H9 (cell line): ENCODE measurements around the gene KCNJ10. TPM values are rescaled to one million over a fixed set of nuclear protein-coding genes. Genes with fewer than 3 reads are reported as not detected.

ENCODE experiments used
- DNase-seq: peaks from one replicate; pipeline ENCODE4 v3.0.0-alpha.2; 2017
- H2AFZ ChIP-seq: one replicate; pipeline ENCODE4 v1.6.1; 2013; ENCODE audit warnings: mild to moderate bottlenecking, low read length, control low read depth, moderate library complexity
- H2AK5ac ChIP-seq: 2 replicates; pipeline ENCODE4 v1.6.1; 2013; ENCODE audit warnings: low read length, control low read depth, mixed read lengths; ENCODE audit not compliant: insufficient read length
- H2BK120ac ChIP-seq: one replicate; pipeline ENCODE4 v1.6.1; 2013; ENCODE audit warnings: low read depth, mild to moderate bottlenecking, low read length, control low read depth, inconsistent platforms; ENCODE audit not compliant: poor library complexity, severe bottlenecking
- H2BK12ac ChIP-seq: 2 replicates; pipeline ENCODE4 v1.6.1; 2013; ENCODE audit warnings: low read length, control low read depth, mixed read lengths, low read depth; ENCODE audit not compliant: insufficient read length
- H2BK15ac ChIP-seq: 2 replicates; pipeline ENCODE4 v1.6.1; 2013; ENCODE audit warnings: low read depth, low read length, control low read depth
- H2BK20ac ChIP-seq: one replicate; pipeline ENCODE4 v1.6.1; 2013; ENCODE audit warnings: low read depth, mild to moderate bottlenecking, low read length, control low read depth, inconsistent platforms; ENCODE audit not compliant: poor library complexity, severe bottlenecking
- H2BK5ac ChIP-seq: 2 replicates; pipeline ENCODE4 v1.6.1; 2013; ENCODE audit warnings: low read length, control low read depth, mixed read lengths; ENCODE audit not compliant: insufficient read length
- H3K14ac ChIP-seq: 2 replicates; pipeline ENCODE4 v1.6.1; 2013; ENCODE audit warnings: low read length, control low read depth; ENCODE audit not compliant: insufficient read depth
- H3K18ac ChIP-seq: 2 replicates; pipeline ENCODE4 v1.6.1; 2013; ENCODE audit warnings: low read depth, mild to moderate bottlenecking, mixed read lengths, low read length, control low read depth; ENCODE audit not compliant: insufficient read length
- H3K23ac ChIP-seq: 2 replicates; pipeline ENCODE4 v1.6.1; 2013; ENCODE audit warnings: low read length, control low read depth, mixed read lengths, low read depth; ENCODE audit not compliant: insufficient read length
- H3K23me2 ChIP-seq: 2 replicates; pipeline ENCODE4 v1.6.1; 2013; ENCODE audit warnings: low read depth, mild to moderate bottlenecking, mixed read lengths, low read length, control low read depth; ENCODE audit not compliant: insufficient read length, poor library complexity, severe bottlenecking
- H3K27ac ChIP-seq: 2 replicates; pipeline ENCODE4 v1.5.1; 2013; ENCODE audit warnings: low read length, control low read depth, mixed read lengths, low read depth; ENCODE audit not compliant: insufficient read length
- H3K27me3 ChIP-seq: 2 replicates; pipeline ENCODE4 v1.6.1; 2013; ENCODE audit warnings: low read length, control low read depth, inconsistent platforms; ENCODE audit not compliant: insufficient read depth
- H3K4ac ChIP-seq: 2 replicates; pipeline ENCODE4 v1.6.1; 2013; ENCODE audit warnings: low read depth, mild to moderate bottlenecking, control low read depth, inconsistent platforms, low read length, moderate library complexity
- H3K4me1 ChIP-seq: 2 replicates; pipeline ENCODE4 v1.6.1; 2013; ENCODE audit warnings: low read length, control low read depth, inconsistent platforms; ENCODE audit not compliant: insufficient read depth
- H3K4me2 ChIP-seq: 2 replicates; pipeline ENCODE4 v1.6.1; 2013; ENCODE audit warnings: low read length, control low read depth, mixed read lengths; ENCODE audit not compliant: insufficient read length, insufficient read depth
- H3K56ac ChIP-seq: 2 replicates; pipeline ENCODE4 v1.6.1; 2013; ENCODE audit warnings: low read depth, mild to moderate bottlenecking, mixed read lengths, low read length, control low read depth; ENCODE audit not compliant: insufficient read length
- H3K79me1 ChIP-seq: 2 replicates; pipeline ENCODE4 v1.6.1; 2013; ENCODE audit warnings: low read depth, mild to moderate bottlenecking, moderate library complexity, low read length, control low read depth, inconsistent platforms; ENCODE audit not compliant: insufficient read depth, poor library complexity, severe bottlenecking
- H3K79me2 ChIP-seq: 2 replicates; pipeline ENCODE4 v1.6.1; 2013; ENCODE audit warnings: low read length, control low read depth, inconsistent platforms; ENCODE audit not compliant: insufficient read depth
- H3K9ac ChIP-seq: 2 replicates; pipeline ENCODE4 v1.6.1; 2013; ENCODE audit warnings: low read length, control low read depth, mixed read lengths; ENCODE audit not compliant: insufficient read length; ENCODE audit errors: extremely low read depth
- H3K9me3 ChIP-seq: one replicate; pipeline ENCODE4 v1.6.1; 2013; ENCODE audit warnings: low read depth, low read length, inconsistent platforms; ENCODE audit not compliant: control insufficient read depth
- H3T11ph ChIP-seq: one replicate; pipeline ENCODE4 v1.6.1; 2013; ENCODE audit warnings: mild to moderate bottlenecking, low read length, control low read depth, inconsistent platforms
- H4K20me1 ChIP-seq: one replicate; pipeline ENCODE4 v1.6.1; 2013; ENCODE audit not compliant: control insufficient read depth, insufficient read length, insufficient read depth
- H4K5ac ChIP-seq: 2 replicates; pipeline ENCODE4 v1.6.1; 2013; ENCODE audit warnings: low read depth, mild to moderate bottlenecking, mixed read lengths, low read length, control low read depth; ENCODE audit not compliant: insufficient read length
- H4K8ac ChIP-seq: replicated peaks from 2 replicates; pipeline ENCODE4 v1.6.1; 2013; ENCODE audit warnings: low read length, control low read depth, mixed read lengths, low read depth; ENCODE audit not compliant: insufficient read length
- H4K91ac ChIP-seq: 2 replicates; pipeline ENCODE4 v1.6.1; 2013; ENCODE audit warnings: low read depth, mild to moderate bottlenecking, moderate library complexity, mixed read lengths, low read length, control low read depth; ENCODE audit not compliant: insufficient read length
- H3K27ac Mint-ChIP-seq, 3 experiments: 2 replicates in 2 of 3; 3 replicates in 1 of 3; pipeline ENCODE4 v1.8.0; 2020 to 2021; ENCODE audit warnings: mixed read lengths in 3 of 3, mild to moderate bottlenecking in 1 of 3, moderate library complexity in 1 of 3
- H3K27me3 Mint-ChIP-seq: 2 replicates; pipeline ENCODE4 v1.8.0; 2021; ENCODE audit warnings: low read depth, mild to moderate bottlenecking, moderate library complexity, mixed read lengths
- H3K36me3 Mint-ChIP-seq, 3 experiments: 2 replicates in 2 of 3; 3 replicates in 1 of 3; pipeline ENCODE4 v1.8.0; 2020 to 2021; ENCODE audit warnings: low read depth in 3 of 3, mixed read lengths in 3 of 3; ENCODE audit not compliant: insufficient read depth in 1 of 3
- H3K4me1 Mint-ChIP-seq, 2 experiments: 2 replicates each; pipeline ENCODE4 v1.8.0; 2020; ENCODE audit warnings: mixed read lengths in 2 of 2
- H3K4me3 Mint-ChIP-seq, 2 experiments: 2 replicates in 1 of 2; 3 replicates in 1 of 2; pipeline ENCODE4 v1.8.0; 2020 to 2021; ENCODE audit warnings: mild to moderate bottlenecking in 2 of 2, mixed read lengths in 2 of 2, moderate library complexity in 1 of 2
- H3K9me3 Mint-ChIP-seq, 2 experiments: 2 replicates in 1 of 2; 3 replicates in 1 of 2; pipeline ENCODE4 v1.8.0; 2020; ENCODE audit warnings: mild to moderate bottlenecking in 2 of 2, mixed read lengths in 2 of 2, moderate library complexity in 1 of 2
- WGBS: extraction: QIAGEN DNeasy Blood & Tissue Kit; methylation state at CpG from one replicate; pipeline ENCODE4 v1.1.7; 2013; ENCODE audit warnings: missing lambda C conversion rate, low lambda C conversion rate, mixed read lengths; ENCODE audit not compliant: insufficient read length; ENCODE audit errors: extremely low coverage; 5-methylcytosine and 5-hydroxymethylcytosine counted together
- total RNA-seq: library from RNA; stranded (reverse); gene quantifications from 2 replicates; pipeline ENCODE4 v1.2.1, GENCODE V29; 2021
- TF ChIP-seq, protein P1 (sequence below): fragments of 200-600 bp; sonication (generic); conservative IDR thresholded peaks from 3 replicates; pipeline ENCODE4 v1.8.0; 2021; ENCODE audit warnings: antibody characterized with exemption, mild to moderate bottlenecking

KCNJ10 gene
- total RNA-seq, 1 experiment from 2014 or later, result 0.44 TPM

DNA sequence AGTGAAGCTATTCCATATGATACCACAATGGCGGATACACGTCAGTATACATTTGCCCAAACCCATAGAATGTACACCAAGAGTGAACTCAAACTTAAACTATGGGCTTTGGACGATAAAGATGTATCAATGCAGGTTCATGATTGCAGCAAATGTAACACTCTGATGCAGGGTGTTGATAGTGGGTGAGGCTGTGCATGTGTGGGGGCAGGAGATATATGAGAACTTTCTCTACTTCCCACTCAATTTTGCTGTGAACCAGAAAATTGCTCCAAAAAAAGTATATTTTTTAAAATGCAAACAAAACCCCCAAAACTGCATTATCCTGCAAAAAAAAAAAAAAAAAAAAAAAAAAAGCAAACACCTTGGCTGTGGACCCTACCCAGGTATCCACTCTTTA, 49.0 kb upstream of the KCNJ10 start:
- no peak overlapping the region for H3K56ac ChIP-seq
- no peak overlapping the region for H2BK20ac ChIP-seq
- no peaks in the 10 kb centered on the region for H4K20me1 ChIP-seq
- no peak overlapping the region for H4K5ac ChIP-seq
- no peaks in the 10 kb centered on the region for H3K79me1 ChIP-seq
- H3K27ac ChIP-seq, result no peak overlapping the region
- no peak overlapping the region for H4K91ac ChIP-seq
- no peak overlapping the region for H3K14ac ChIP-seq
- peaks cover 0 to 40% (median 16%) of the 10 kb centered on the region in 3 experiments; a peak in 5 of 7 replicates for H3K36me3 Mint-ChIP-seq
- no peaks in the 10 kb centered on the region for H3K9me3 Mint-ChIP-seq
- no peak overlapping the region for H3K4me2 ChIP-seq
- no peaks in the 10 kb centered on the region for H3K79me2 ChIP-seq
- no peak overlapping the region for H2BK12ac ChIP-seq
- no peak overlapping the region for H3K4ac ChIP-seq
- H3K4me3 Mint-ChIP-seq, result peak overlapping the region in 1 of 2 experiments; percentile 34; a peak in 1 of 5 replicates
- no peak overlapping the region for H3K23ac ChIP-seq
- no peak overlapping the region for H4K8ac ChIP-seq
- no peak overlapping the region for H3K9ac ChIP-seq
- H3K4me1 Mint-ChIP-seq, result peaks cover 46 to 52% of the 10 kb centered on the region in 2 experiments
- no peaks in the 10 kb centered on the region for H3K23me2 ChIP-seq
- no peak overlapping the region for H2BK120ac ChIP-seq
- H2AFZ ChIP-seq, result no peak overlapping the region
- no peaks in the 10 kb centered on the region for H3K9me3 ChIP-seq
- H3K27me3 Mint-ChIP-seq, result no peaks in the 10 kb centered on the region; the same call in none of the 2 replicates
- no peak overlapping the region for H3K18ac ChIP-seq
- no peak for DNase-seq
- H2BK15ac ChIP-seq, result no peak overlapping the region
- no peak overlapping the region for H2BK5ac ChIP-seq
- H3K4me1 ChIP-seq, result peaks cover 12% of the 10 kb centered on the region; the same call in 1 of the 2 replicates
- H3K27me3 ChIP-seq, result no peaks in the 10 kb centered on the region
- H3T11ph ChIP-seq, result no peak overlapping the region
- no peak overlapping the region for H3K27ac Mint-ChIP-seq
- TF ChIP-seq, protein P1, sequence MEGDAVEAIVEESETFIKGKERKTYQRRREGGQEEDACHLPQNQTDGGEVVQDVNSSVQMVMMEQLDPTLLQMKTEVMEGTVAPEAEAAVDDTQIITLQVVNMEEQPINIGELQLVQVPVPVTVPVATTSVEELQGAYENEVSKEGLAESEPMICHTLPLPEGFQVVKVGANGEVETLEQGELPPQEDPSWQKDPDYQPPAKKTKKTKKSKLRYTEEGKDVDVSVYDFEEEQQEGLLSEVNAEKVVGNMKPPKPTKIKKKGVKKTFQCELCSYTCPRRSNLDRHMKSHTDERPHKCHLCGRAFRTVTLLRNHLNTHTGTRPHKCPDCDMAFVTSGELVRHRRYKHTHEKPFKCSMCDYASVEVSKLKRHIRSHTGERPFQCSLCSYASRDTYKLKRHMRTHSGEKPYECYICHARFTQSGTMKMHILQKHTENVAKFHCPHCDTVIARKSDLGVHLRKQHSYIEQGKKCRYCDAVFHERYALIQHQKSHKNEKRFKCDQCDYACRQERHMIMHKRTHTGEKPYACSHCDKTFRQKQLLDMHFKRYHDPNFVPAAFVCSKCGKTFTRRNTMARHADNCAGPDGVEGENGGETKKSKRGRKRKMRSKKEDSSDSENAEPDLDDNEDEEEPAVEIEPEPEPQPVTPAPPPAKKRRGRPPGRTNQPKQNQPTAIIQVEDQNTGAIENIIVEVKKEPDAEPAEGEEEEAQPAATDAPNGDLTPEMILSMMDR, result no peak
- whole genome bisulfite sequencing, result no CpG with 5 or more reads among the region's 3 CpGs
- H2AK5ac ChIP-seq, result no peak overlapping the region
